MCF 10A (cell line): ENCODE measurements around the gene HELLS. TPM values are rescaled to one million over a fixed set of nuclear protein-coding genes. Genes with fewer than 3 reads are reported as not detected.

Experiments used
- BruUV-seq: library from RNA; stranded (reverse); fragments of 400-500 nt; replicated peaks from 2 replicates; lab custom pipeline; 2021; lab: Mats Ljungman, UMichigan
- CTCF ChIA-PET: fragments of 300-600 bp; sonication (Branson Sonifier 250); formaldehyde crosslinking; extraction: SDS; loops from one replicate; lab custom pipeline; 2021; ENCODE audit warnings: antibody characterized with exemption, inconsistent platforms; lab: Yijun Ruan, JAX
- POLR2A ChIA-PET: fragments of 300-600, 350-650 bp; sonication (Branson Sonifier 250); formaldehyde crosslinking; extraction: SDS; loops from one replicate; lab custom pipeline; 2020; ENCODE audit warnings: antibody characterized with exemption, inconsistent platforms; lab: Yijun Ruan, JAX
- DNase-seq: peaks from one replicate; pipeline ENCODE4 v3.0.0-alpha.2; 2018; ENCODE audit not compliant: unreplicated experiment
- H3K27ac Mint-ChIP-seq: one replicate; pipeline ENCODE4 v1.8.0; 2022; ENCODE audit warnings: mild to moderate bottlenecking, low read depth, mixed read lengths; ENCODE audit not compliant: unreplicated experiment
- H3K27me3 Mint-ChIP-seq: one replicate; pipeline ENCODE4 v1.8.0; 2022; ENCODE audit warnings: mixed read lengths; ENCODE audit not compliant: insufficient read depth, unreplicated experiment
- H3K36me3 Mint-ChIP-seq: one replicate; pipeline ENCODE4 v1.8.0; 2022; ENCODE audit warnings: mild to moderate bottlenecking, moderate library complexity, mixed read lengths; ENCODE audit not compliant: insufficient read depth, unreplicated experiment
- H3K4me1 Mint-ChIP-seq: one replicate; pipeline ENCODE4 v1.8.0; 2022; ENCODE audit warnings: mixed read lengths; ENCODE audit not compliant: insufficient read depth, unreplicated experiment
- H3K4me3 Mint-ChIP-seq: one replicate; pipeline ENCODE4 v1.8.0; 2022; ENCODE audit warnings: mild to moderate bottlenecking, moderate library complexity, mixed read lengths; ENCODE audit not compliant: unreplicated experiment
- H3K9me3 Mint-ChIP-seq: one replicate; pipeline ENCODE4 v1.8.0; 2022; ENCODE audit warnings: mixed read lengths; ENCODE audit not compliant: unreplicated experiment
- CTCF ChIP-seq: fragments of 200-600 bp; IDR thresholded peaks from one replicate; pipeline ENCODE4 v1.8.0; 2022; ENCODE audit warnings: antibody characterized with exemption, mild to moderate bottlenecking; ENCODE audit not compliant: unreplicated experiment
- intact Hi-C: fragments of 100-400 bp; cut with micrococcal nuclease; formaldehyde crosslinking; loops from 2 replicates; pipeline ENCODE4 v1.14.1; 2022
- total RNA-seq: library from RNA; stranded (reverse); gene quantifications from 2 replicates; pipeline ENCODE4 v1.2.3, GENCODE V29; 2022

Gene HELLS
- total RNA-seq, 1 experiment from 2014 or later = 31.4 TPM

- H3K27ac Mint-ChIP-seq = no peak overlapping the region
- no TSS peak for BruUV-seq
- no peak for DNase-seq
- ChIA-PET POLR2A (interaction anchor here (1.5 kb wide), 1 partner anchor 33 kb away, joined by 4 read pairs; the partner anchor contains the start of gene HELLS), CTCF (interaction anchor here (0.6 to 1.0 kb wide), 2 partner anchors 11 to 16 kb away, joined by 3 to 4 read pairs; no protein-coding TSS in a partner anchor)
- H3K9me3 Mint-ChIP-seq = no peaks in the 10 kb centered on the region
- peaks cover 18% of the 10 kb centered on the region for H3K36me3 Mint-ChIP-seq
- H3K4me3 Mint-ChIP-seq = no peak overlapping the region
- H3K4me1 Mint-ChIP-seq = no peaks in the 10 kb centered on the region
- TF ChIP-seq CTCF = no peak
- H3K27me3 Mint-ChIP-seq = no peaks in the 10 kb centered on the region
- intact Hi-C loops = no loop called here
These were observed 33.2 kb downstream of the HELLS start for GRCh38 chr10:94578790-94579189.

- intact Hi-C loops = no loop called here
- TF ChIP-seq CTCF = no peak
- no peaks in the 10 kb centered on the region for H3K4me1 Mint-ChIP-seq
- peaks cover 13% of the 10 kb centered on the region for H3K36me3 Mint-ChIP-seq
- H3K4me3 Mint-ChIP-seq = no peak overlapping the region
- H3K27me3 Mint-ChIP-seq = no peaks in the 10 kb centered on the region
- no TSS peak for BruUV-seq
- no peak overlapping the region for H3K27ac Mint-ChIP-seq
- ChIA-PET POLR2A (interaction anchor here (0.5 kb wide), 1 partner anchor 11 kb away, joined by 3 read pairs; no protein-coding TSS in a partner anchor), CTCF (interaction anchor here (0.5 to 1.0 kb wide), 2 partner anchors 40 to 847 kb away, joined by 3 read pairs; no protein-coding TSS in a partner anchor)
- no peaks in the 10 kb centered on the region for H3K9me3 Mint-ChIP-seq
- no peak for DNase-seq
These were observed 37.5 kb downstream of the HELLS start for GRCh38 chr10:94583124-94583523.

GRCh38 chr10:94591461-94592205 is 46.0 kb downstream of the HELLS start:
- CTCF ChIA-PET = no interaction called here
- POLR2A ChIA-PET = no interaction called here
- no peak for DNase-seq
- H3K4me3 Mint-ChIP-seq = no peak overlapping the region
- intact Hi-C loops = no loop called here
- H3K36me3 Mint-ChIP-seq = peaks cover 40% of the 10 kb centered on the region
- no peaks in the 10 kb centered on the region for H3K4me1 Mint-ChIP-seq
- no peak for TF ChIP-seq CTCF
- H3K27ac Mint-ChIP-seq = no peak overlapping the region
- H3K9me3 Mint-ChIP-seq = no peaks in the 10 kb centered on the region
- BruUV-seq = no TSS peak
- no peaks in the 10 kb centered on the region for H3K27me3 Mint-ChIP-seq

- H3K4me3 Mint-ChIP-seq = no peak overlapping the region
- no TSS peak for BruUV-seq
- H3K36me3 Mint-ChIP-seq = peaks cover 50% of the 10 kb centered on the region
- no peaks in the 10 kb centered on the region for H3K4me1 Mint-ChIP-seq
- no peak overlapping the region for H3K27ac Mint-ChIP-seq
- POLR2A ChIA-PET = interaction anchor here (0.7 kb wide), 1 partner anchor 969 kb away, joined by 3 read pairs; no protein-coding TSS in a partner anchor
- no peak for DNase-seq
- H3K27me3 Mint-ChIP-seq = no peaks in the 10 kb centered on the region
- H3K9me3 Mint-ChIP-seq = no peaks in the 10 kb centered on the region
- CTCF ChIA-PET = interaction anchor here (0.5 kb wide), 1 partner anchor 13 kb away, joined by 3 read pairs; no protein-coding TSS in a partner anchor
- intact Hi-C loops = no loop called here
- TF ChIP-seq CTCF = no peak
These were observed 57.3 kb downstream of the HELLS start for GRCh38 chr10:94602729-94603515.
